CD4-positive, alpha-beta T cell (primary cell): Measurements from ENCODE around the gene PGA5. TPM values are rescaled to one million over a fixed set of nuclear protein-coding genes. Genes with fewer than 3 reads are reported as not detected.

Experiments used
- ATAC-seq: fragments of 200-7000 bp; cut with Tn5 transposase; one replicate; pipeline ENCODE4 v1.10.0; 2022; ENCODE audit warnings: mild to moderate bottlenecking; ENCODE audit not compliant: poor library complexity
- CTCF ChIA-PET: fragments of 350-600 bp; sonication (Branson Sonifier 250); formaldehyde crosslinking; loops from one replicate; lab custom pipeline; 2021; ENCODE audit warnings: antibody characterized with exemption, inconsistent platforms; lab: Charles Lee
- POLR2A ChIA-PET: fragments of 350-600 bp; sonication (Branson Sonifier 250); formaldehyde crosslinking; loops from one replicate; lab custom pipeline; 2021; ENCODE audit warnings: antibody characterized with exemption, inconsistent platforms; lab: Charles Lee
- DNase-seq, 14 experiments: peaks; one replicate each; pipeline ENCODE4 v3.0.0-alpha.2; 2013 to 2020; ENCODE audit warnings: mixed read lengths in 2 of 14
- H3K27ac ChIP-seq, 2 donors: one replicate each; pipeline versions ENCODE4 v1.5.1 to v1.7.0; 2013; ENCODE audit warnings: low read length in 2 of 2, low read depth in 1 of 2, mild to moderate bottlenecking in 1 of 2
- H3K27me3 ChIP-seq, 2 experiments: 1 replicate in 1 of 2; 2 replicates in 1 of 2; pipeline versions ENCODE4 v1.6.1 to v1.7.0; 2013; ENCODE audit warnings: low read length in 2 of 2, control low read depth in 1 of 2, mild to moderate bottlenecking in 1 of 2, moderate library complexity in 1 of 2; ENCODE audit not compliant: insufficient read depth in 2 of 2, control insufficient read depth in 1 of 2
- H3K36me3 ChIP-seq: one replicate; pipeline ENCODE4 v1.6.1; 2013; ENCODE audit warnings: low read length, control low read depth; ENCODE audit not compliant: insufficient read depth
- H3K4me1 ChIP-seq: one replicate; pipeline ENCODE4 v1.6.1; 2013; ENCODE audit warnings: low read length, control low read depth; ENCODE audit not compliant: insufficient read depth
- H3K4me3 ChIP-seq: one replicate; pipeline ENCODE4 v1.5.1; 2013; ENCODE audit warnings: mild to moderate bottlenecking, low read length, moderate library complexity
- H3K9me3 ChIP-seq, 2 experiments: 1 replicate in 1 of 2; 2 replicates in 1 of 2; pipeline versions ENCODE4 v1.6.1 to v1.7.0; 2013; ENCODE audit warnings: low read length in 2 of 2, mild to moderate bottlenecking in 2 of 2, control low read depth in 1 of 2, moderate library complexity in 1 of 2; ENCODE audit not compliant: control insufficient read depth in 1 of 2, insufficient read depth in 1 of 2
- H3K27ac Mint-ChIP-seq: one replicate; pipeline ENCODE4 v1.8.0; 2020; ENCODE audit warnings: mixed read lengths
- H3K27me3 Mint-ChIP-seq: one replicate; pipeline ENCODE4 v1.8.0; 2021; ENCODE audit warnings: mixed read lengths
- H3K36me3 Mint-ChIP-seq: one replicate; pipeline ENCODE4 v1.8.0; 2021; ENCODE audit warnings: low read depth, mixed read lengths
- H3K4me1 Mint-ChIP-seq: one replicate; pipeline ENCODE4 v1.8.0; 2021; ENCODE audit warnings: low read depth, mixed read lengths
- H3K4me3 Mint-ChIP-seq: one replicate; pipeline ENCODE4 v1.8.0; 2020; ENCODE audit warnings: mild to moderate bottlenecking, mixed read lengths
- H3K9me3 Mint-ChIP-seq: one replicate; pipeline ENCODE4 v1.8.0; 2020; ENCODE audit warnings: mixed read lengths
- intact Hi-C, 2 experiments: fragments of 100-400 bp; cut with DNase I in 1 of 2; cut with micrococcal nuclease in 1 of 2; formaldehyde crosslinking; loops; one replicate each; pipeline versions ENCODE4 v1.15.1 to v1.9.0; 2023 to 2025; cut with DNase I, micrococcal nuclease
- total RNA-seq, 174 experiments: library from RNA in 2 of 174; stranded (reverse) in 2 of 174; gene quantifications; one replicate each; pipeline ENCODE4 v1.2.3 and lab custom pipeline; 2021 to 2026
- TF ChIP-seq, protein P1 (sequence below): fragments of 200-600 bp; IDR thresholded peaks from one replicate; pipeline ENCODE4 v1.8.0; 2022; ENCODE audit warnings: antibody characterized with exemption, mild to moderate bottlenecking

Gene PGA5
- total RNA-seq, 2 experiments from 2014 or later: not detected

DNA sequence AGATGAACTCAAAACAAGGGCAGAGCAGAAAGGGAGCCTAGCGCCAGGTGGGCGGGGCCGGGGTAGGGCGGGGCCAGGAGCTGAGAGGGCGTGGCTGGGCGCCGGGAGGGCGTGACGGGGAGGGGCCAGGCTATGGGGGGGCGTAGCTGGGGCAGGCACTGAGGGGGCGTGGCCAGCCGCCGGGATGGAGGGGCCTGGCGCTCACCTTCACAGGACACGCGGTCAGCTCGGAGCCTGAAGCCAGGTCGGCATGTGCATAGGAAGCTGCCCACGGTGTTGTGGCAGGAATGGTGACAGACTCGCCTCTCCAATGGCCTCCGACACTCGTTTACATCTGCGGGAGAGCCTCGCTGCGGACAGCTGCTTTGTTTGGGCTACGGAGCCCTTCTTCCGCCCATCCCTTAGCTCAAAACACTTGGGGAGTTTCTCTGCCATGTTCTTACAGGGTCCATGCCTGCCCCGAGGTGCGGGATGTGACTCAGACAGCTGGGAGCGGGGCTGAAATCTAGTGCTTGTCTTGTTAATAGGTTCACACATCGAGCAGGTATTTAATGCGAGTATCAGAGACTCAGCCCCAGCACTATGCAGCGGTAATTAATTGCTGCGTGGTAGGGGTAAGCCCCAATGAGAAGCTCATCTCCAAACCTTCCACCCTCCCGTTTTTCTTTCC, 40.7 kb downstream of the PGA5 start:
- no peaks in the 10 kb centered on the region for H3K4me1 Mint-ChIP-seq
- TF ChIP-seq, protein P1, sequence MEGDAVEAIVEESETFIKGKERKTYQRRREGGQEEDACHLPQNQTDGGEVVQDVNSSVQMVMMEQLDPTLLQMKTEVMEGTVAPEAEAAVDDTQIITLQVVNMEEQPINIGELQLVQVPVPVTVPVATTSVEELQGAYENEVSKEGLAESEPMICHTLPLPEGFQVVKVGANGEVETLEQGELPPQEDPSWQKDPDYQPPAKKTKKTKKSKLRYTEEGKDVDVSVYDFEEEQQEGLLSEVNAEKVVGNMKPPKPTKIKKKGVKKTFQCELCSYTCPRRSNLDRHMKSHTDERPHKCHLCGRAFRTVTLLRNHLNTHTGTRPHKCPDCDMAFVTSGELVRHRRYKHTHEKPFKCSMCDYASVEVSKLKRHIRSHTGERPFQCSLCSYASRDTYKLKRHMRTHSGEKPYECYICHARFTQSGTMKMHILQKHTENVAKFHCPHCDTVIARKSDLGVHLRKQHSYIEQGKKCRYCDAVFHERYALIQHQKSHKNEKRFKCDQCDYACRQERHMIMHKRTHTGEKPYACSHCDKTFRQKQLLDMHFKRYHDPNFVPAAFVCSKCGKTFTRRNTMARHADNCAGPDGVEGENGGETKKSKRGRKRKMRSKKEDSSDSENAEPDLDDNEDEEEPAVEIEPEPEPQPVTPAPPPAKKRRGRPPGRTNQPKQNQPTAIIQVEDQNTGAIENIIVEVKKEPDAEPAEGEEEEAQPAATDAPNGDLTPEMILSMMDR: no peak
- no peak overlapping the region for H3K4me3 Mint-ChIP-seq
- H3K27ac Mint-ChIP-seq: no peak overlapping the region
- intact Hi-C loops: no loop called here
- Histone ChIP-seq H3K4me3 (no peak overlapping the region), H3K9me3 (peaks cover 0 to 5% of the 10 kb centered on the region in 2 experiments), H3K36me3 (no peaks in the 10 kb centered on the region), H3K27me3 (no peaks in the 10 kb centered on the region), H3K4me1 (no peaks in the 10 kb centered on the region), H3K27ac (no peak overlapping the region)
- H3K27me3 Mint-ChIP-seq: no peaks in the 10 kb centered on the region
- ChIA-PET CTCF (no interaction called here), POLR2A (no interaction called here)
- ATAC-seq (no peak), DNase-seq (peak in 2 of 14 experiments; percentile 6 to 13)
- no peaks in the 10 kb centered on the region for H3K9me3 Mint-ChIP-seq
- H3K36me3 Mint-ChIP-seq: no peaks in the 10 kb centered on the region

GRCh38 chr11:61283613-61284012, 42.6 kb downstream of the PGA5 start:
- intact Hi-C loops: no loop called here
- H3K4me1 Mint-ChIP-seq: no peaks in the 10 kb centered on the region
- peaks cover 4% of the 10 kb centered on the region for H3K27me3 Mint-ChIP-seq
- Histone ChIP-seq H3K36me3 (no peaks in the 10 kb centered on the region), H3K9me3 (peaks cover 0 to 5% of the 10 kb centered on the region in 2 experiments), H3K27me3 (no peaks in the 10 kb centered on the region), H3K4me1 (no peaks in the 10 kb centered on the region), H3K27ac (no peak overlapping the region), H3K4me3 (no peak overlapping the region)
- H3K4me3 Mint-ChIP-seq: no peak overlapping the region
- no peaks in the 10 kb centered on the region for H3K36me3 Mint-ChIP-seq
- H3K9me3 Mint-ChIP-seq: no peaks in the 10 kb centered on the region
- CTCF ChIA-PET: no interaction called here
- TF ChIP-seq, protein P1: no peak
- ATAC-seq: no peak
- POLR2A ChIA-PET: no interaction called here
- no peak overlapping the region for H3K27ac Mint-ChIP-seq
- DNase-seq: no peak

DNA sequence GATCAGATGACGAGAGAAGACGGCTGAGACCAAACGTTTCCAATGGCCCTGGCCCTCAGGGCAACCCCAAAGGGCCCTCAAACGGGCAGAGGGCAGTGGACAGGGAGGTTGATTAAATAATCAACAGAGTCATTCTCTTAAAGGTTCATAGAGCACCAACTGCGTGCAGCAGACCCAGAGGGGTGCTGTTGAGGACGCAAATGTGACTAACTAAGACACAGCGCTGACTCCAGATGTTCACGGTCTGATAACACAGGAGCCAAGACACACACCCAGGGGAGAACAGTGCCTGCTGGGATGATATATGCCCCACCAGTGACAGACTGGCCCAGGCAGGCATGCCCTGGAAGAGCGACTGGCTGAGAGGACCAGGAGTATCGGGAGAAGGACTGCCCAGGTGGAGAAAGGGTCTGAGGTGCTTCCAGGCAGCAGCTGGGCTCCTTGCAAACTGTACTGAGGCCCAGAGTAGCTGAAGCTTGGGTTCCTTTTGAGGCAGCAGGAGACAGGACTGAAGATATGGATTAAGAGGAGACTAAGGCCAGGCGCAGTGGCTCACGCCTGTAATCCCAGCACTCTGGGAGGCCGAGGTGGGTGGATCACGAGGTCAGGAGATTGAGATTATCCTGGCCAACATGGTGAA, 46.5 kb downstream of the PGA5 start:
- Mint-ChIP-seq H3K4me3 (no peak overlapping the region), H3K9me3 (no peaks in the 10 kb centered on the region), H3K4me1 (no peaks in the 10 kb centered on the region), H3K36me3 (no peaks in the 10 kb centered on the region), H3K27me3 (peaks cover 8% of the 10 kb centered on the region), H3K27ac (no peak overlapping the region)
- Histone ChIP-seq H3K4me3 (no peak overlapping the region), H3K36me3 (no peaks in the 10 kb centered on the region), H3K4me1 (no peaks in the 10 kb centered on the region), H3K27ac (no peak overlapping the region), H3K27me3 (peaks cover 0 to 6% of the 10 kb centered on the region in 2 experiments), H3K9me3 (no peaks in the 10 kb centered on the region)
- TF ChIP-seq, protein P1: no peak
- POLR2A ChIA-PET: no interaction called here
- DNase-seq (no peak), ATAC-seq (no peak)
- intact Hi-C loops: no loop called here
- CTCF ChIA-PET: no interaction called here
